Activated gamma-delta T cell treated with anti-CD3 and anti-CD28 coated beads, Interleukin-2, amount 50 U/mL, for 16 hours (primary cell): ENCODE measurements around the gene ZNF205.
A peak's percentile ranks its signal among the peaks of the same experiment; 100 is the strongest.
"Not testable (repeated sequence)": the region's sequence is repeated elsewhere in the genome, so short reads cannot be mapped to it uniquely, and the experiment has no call there.

ENCODE experiments used
- DNase-seq: peaks from one replicate; pipeline ENCODE4 v3.0.0-alpha.2; 2020; ENCODE audit warnings: low read depth

The ZNF205 gene

GRCh38 chr16:3149630-3150345 is 37.4 kb downstream of the ZNF205 start:
- no peak for DNase-seq

- DNase-seq = peak; percentile 97
Measured at GRCh38 chr16:3150346-3151218, 38.2 kb downstream of the ZNF205 start.

- DNase-seq = no peak
Measured at GRCh38 chr16:3152027-3152276, 39.6 kb downstream of the ZNF205 start.

- DNase-seq = peak; percentile 71
Measured at GRCh38 chr16:3152277-3152990, 40.0 kb downstream of the ZNF205 start.

DNA sequence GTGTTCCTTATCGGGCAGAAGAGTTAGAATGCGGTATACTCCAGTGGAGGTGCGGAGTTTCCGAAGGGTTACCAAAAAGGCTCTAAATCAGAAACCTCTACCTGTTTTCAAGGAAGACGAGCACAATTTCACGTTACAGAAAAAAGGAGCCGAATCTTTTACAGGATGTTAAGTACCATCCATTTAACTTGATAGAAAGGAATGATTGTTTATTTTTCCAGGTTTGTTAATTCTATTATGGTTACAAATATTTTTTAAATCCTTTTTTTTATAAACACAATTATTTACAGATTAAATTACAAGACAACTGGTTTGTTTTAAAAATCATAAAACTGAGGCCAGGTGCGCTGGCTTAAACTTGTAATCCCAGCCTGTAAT is 40.6 kb downstream of the ZNF205 start:
- no peak for DNase-seq

DNA sequence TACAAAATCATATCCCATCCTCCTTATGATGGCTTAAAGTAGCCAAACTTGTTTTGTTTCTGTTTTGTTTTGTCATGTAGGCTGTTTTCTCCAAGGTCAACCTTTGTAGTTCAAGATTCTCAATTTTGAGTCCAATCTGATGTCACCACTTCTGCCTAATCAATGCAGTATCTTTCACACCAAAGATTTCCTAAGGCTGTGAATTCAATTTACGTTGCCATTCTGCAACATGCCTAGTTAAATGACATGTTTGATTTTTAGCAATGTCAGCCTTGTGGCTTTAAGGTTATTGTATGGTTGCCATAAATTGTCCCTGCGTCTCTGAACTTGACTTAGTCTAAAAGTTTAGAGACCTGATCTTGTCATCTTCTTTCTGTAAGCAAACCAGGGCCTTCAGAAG is 42.8 kb downstream of the ZNF205 start:
- DNase-seq = no peak

- DNase-seq = no peak
Measured at GRCh38 chr16:3155972-3156371, 43.6 kb downstream of the ZNF205 start.

DNA sequence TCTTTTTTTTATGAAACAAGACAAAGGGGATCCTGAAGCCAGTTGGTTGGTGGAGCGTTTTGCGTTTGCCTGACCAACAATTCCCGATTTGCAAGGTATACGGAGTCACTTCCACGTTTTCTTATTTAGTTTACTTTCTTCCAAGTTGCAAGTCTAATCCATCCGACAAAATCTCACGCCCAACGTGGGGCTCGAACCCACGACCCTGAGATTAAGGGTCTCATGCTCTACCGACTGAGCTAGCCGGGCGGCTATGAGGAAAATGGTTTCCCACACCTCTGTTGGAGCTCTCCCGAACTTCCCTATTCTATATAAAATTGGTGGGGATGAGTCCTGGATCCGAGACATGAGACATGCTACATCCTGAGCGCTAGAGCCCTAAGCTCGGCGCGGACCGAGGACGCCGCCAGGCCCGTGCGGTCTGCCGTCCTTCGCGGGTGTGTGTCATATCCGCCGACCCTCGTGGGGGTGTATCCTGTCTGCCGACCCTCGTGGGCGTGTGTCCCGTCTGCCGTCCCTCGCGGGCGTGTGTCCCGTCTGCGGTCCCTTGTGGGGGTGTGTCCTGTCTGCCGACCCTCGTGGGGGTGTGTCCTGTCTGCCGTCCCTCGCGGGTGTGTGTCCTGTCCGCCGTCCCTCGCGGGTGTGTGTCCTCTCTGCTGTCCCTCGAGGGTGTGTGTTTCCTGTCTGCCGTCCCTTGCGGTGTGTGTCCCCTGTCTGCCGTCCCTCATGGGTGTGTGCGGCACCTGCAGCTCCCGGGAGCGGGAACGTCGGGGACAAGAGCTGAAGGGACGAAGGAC is 45.0 kb downstream of the ZNF205 start:
- peak; percentile 46 for DNase-seq

DNA sequence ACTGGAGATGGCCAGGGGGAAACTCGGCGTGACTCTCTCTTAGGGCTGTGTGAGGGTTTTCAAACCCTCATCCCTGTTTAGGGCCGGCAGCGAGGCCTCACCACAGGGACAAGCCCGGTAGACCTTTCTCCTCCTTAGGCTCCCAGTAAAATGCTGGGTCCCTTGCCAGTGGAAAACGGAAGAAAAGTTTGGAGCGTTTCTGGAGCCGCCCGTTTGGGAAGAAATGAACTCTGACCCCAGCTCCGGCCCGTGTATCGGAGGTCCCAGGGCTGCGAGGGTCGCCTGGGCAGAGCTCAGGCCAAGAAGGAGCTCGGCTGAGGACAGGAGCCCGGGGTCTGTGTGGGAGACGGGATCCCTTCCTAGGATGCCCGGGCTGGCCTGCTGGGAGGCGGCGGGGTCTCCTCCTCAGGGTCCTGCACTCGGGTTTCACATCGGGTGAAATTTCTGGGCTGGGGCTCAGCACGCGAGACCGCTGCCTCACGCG is 45.7 kb downstream of the ZNF205 start:
- DNase-seq = no peak

DNA sequence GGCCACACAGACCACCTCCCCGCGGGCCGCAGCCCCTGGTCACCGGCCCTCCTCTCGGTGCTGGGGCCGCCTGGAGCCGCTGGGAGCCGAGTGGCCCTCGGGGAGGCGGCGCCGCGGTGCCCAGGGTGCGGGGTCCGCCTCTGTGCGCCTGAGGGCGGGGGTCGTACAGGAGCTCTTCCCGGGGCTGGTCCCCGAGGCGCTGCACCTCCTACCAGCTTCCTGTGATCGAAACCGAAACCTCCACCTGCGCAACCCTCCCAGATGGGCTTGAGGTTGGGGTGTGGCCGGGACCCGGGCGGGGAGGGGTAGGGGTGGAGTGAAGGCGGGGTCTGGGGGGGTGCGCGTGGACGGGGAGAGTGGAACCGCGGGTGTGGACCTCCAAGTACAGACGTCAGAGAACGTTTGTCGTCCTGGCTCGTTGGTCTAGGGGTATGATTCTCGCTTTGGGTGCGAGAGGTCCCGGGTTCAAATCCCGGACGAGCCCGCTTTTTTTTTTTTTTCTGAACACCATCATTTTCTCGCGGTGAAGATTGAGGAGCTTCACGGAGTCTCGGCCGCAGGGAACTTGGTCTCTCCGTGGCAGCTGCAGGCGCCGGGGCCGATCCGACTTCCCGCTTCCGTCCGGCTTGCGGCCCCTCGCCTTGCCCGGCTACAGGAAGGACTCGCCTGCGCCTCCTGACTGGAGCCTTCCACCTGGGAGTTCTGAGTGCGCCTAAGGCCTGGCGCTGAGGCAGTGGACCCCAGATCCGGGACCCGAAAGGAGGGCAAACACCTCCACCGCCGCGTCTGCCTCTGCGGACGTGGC is 46.3 kb downstream of the ZNF205 start:
- DNase-seq = peak; percentile 93

DNA sequence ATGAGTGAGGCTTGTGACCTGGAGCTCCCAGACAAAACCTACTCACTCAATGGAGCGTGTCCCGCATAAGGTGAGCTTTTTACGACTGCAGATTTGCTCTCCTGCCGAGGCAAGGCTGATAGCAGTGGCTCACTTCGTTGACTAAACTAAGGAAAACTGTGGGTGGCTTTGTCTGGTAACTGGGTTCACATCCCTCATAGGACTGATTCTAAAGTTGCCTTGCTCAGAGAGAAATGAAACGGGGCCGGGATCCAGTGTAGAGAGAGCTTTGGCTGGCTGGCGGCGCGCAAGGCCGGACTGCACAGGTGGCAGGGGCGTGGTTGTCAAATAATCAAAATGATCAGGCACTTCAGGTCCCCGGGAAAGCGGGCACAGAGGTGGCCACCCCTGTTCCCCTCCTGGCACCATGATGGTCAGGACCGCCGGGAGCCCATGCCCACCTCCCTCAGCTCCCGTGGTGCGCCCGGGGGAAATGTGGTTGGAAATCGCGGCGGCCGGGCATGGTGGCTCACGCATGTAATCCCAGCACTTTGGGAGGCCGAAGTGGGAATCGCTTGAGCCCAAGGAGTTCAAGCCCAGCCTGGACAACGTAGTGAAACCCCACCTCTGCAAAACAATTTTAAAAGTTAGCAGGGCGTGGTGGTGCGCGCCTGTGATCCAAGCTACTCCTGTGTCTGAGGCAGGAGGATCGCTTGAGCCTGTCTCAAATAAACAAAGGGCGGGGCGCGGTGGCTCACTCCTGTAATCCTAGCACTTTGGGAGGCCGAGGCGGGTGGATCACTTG is 49.0 kb downstream of the ZNF205 start:
- DNase-seq = no peak

GRCh38 chr16:3164121-3164991 is 52.0 kb downstream of the ZNF205 start:
- no peak for DNase-seq

DNA sequence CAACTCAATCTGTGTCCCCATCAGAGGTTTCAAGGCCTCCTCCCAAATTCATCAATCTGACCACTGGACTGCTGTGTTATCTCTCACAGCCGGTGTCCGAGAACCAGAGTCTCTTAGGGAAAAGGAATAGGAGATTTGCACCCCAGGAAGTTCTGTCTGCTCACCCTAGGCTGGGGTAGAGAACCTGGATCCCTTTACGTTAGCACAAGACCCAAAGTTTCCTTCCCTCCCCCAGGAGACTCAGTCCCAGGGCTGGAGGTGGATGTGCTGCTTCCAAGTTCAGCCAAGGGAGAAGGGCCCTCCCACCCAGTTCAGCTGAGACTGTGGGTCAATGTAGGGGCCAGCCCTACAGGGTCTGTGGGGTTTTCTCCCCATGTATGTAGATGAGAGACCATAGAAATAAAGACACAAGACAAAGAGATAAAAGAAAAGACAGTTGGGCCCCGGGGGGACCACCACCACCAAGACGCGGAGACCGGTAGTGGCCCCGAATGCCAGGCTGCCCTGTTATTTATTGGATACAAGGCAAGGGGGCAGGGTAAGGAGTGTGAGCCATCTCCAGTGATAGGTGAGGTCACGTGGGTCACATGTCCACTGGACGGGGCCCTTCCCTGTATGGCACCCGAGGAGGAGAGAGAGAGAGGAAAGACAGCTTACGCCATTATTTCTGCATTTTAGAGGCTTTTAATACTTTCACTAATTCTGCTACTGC is 52.9 kb downstream of the ZNF205 start:
- DNase-seq = no peak

DNA sequence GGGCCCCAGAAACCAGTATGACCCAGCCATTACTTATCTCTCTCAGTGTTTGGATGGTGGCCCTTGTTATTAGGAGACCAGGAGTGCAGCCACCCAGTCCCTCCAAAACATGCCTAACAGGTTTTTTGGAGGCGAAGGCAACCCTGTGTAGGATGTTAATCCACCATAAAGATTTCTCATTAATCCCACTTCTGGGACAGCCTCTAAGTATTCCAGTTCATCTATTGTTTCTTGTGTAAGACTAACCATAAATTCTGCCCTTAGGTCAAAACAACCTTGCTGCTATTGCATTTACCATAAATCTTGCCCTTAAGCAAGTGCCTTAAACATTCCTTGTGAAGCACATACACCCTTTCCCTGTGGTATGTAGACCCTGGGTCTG is 54.1 kb downstream of the ZNF205 start:
- no peak for DNase-seq

GRCh38 chr16:3168729-3169128 is 56.3 kb downstream of the ZNF205 start:
- DNase-seq = not testable (repeated sequence)
